HepG2 (cell line): ENCODE measurements around the gene SLC25A25. TPM values are rescaled to one million over a fixed set of nuclear protein-coding genes. Genes with fewer than 3 reads are reported as not detected.

Source experiments
- ATAD3A ChIP-seq: sonication (generic); formaldehyde crosslinking; IDR thresholded peaks from 2 replicates; pipeline ENCODE4 v1.4.0; 2020; ENCODE audit warnings: missing genetic modification reagents
- CSRNP1 ChIP-seq: sonication (generic); formaldehyde crosslinking; IDR thresholded peaks from 2 replicates; pipeline ENCODE4 v1.8.1; 2023; ENCODE audit warnings: mild to moderate bottlenecking, missing genetic modification reagents
- DNMT3B ChIP-seq: conservative IDR thresholded peaks from 2 replicates; pipeline ENCODE4 v1.6.1; 2016; ENCODE audit warnings: missing biosample characterization, control low read depth
- GLI4 ChIP-seq: sonication (generic); formaldehyde crosslinking; IDR thresholded peaks from 2 replicates; pipeline ENCODE4 v1.5.1; 2020; ENCODE audit warnings: missing genetic modification reagents, mild to moderate bottlenecking, moderate library complexity, borderline replicate concordance
- HOXA5 ChIP-seq: sonication (generic); formaldehyde crosslinking; IDR thresholded peaks from 2 replicates; pipeline ENCODE4 v1.4.0; 2020; ENCODE audit warnings: missing genetic modification reagents
- IRF1 ChIP-seq: sonication (generic); formaldehyde crosslinking; IDR thresholded peaks from 2 replicates; pipeline ENCODE4 v1.4.0; 2020; ENCODE audit warnings: low read depth, mild to moderate bottlenecking, missing genetic modification reagents
- RFX5 ChIP-seq: IDR thresholded peaks from 2 replicates; pipeline ENCODE4 v1.6.1; 2011; ENCODE audit warnings: low read depth, low read length, improper control_type of control experiment
- SMARCC2 ChIP-seq: fragments of 450-650 bp; IDR thresholded peaks from 2 replicates; pipeline ENCODE4 v1.6.1; 2017; ENCODE audit warnings: antibody characterized with exemption, mild to moderate bottlenecking
- SP140L ChIP-seq: sonication (generic); formaldehyde crosslinking; IDR thresholded peaks from 2 replicates; pipeline ENCODE4 v1.4.0; 2020; ENCODE audit warnings: missing genetic modification reagents, borderline replicate concordance
- TBL1XR1 ChIP-seq: fragments of 150-350 bp; IDR thresholded peaks from 2 replicates; pipeline ENCODE4 v1.6.1; 2014; ENCODE audit warnings: borderline replicate concordance, low read length; ENCODE audit not compliant: partially characterized antibody
- TEAD3 ChIP-seq: optimal IDR thresholded peaks from 2 replicates; pipeline ENCODE3; 2016; ENCODE audit warnings: borderline replicate concordance
- THRA ChIP-seq: sonication (generic); formaldehyde crosslinking; IDR thresholded peaks from 2 replicates; pipeline ENCODE4 v1.4.0; 2020; ENCODE audit warnings: missing genetic modification reagents, borderline replicate concordance
- ZFP36L2 ChIP-seq: sonication (generic); formaldehyde crosslinking; IDR thresholded peaks from 2 replicates; pipeline ENCODE4 v1.4.0; 2020; ENCODE audit warnings: missing genetic modification reagents
- ZNF121 ChIP-seq: sonication (generic); formaldehyde crosslinking; IDR thresholded peaks from 2 replicates; pipeline ENCODE4 v1.5.0; 2020; ENCODE audit warnings: mild to moderate bottlenecking, missing genetic modification reagents
- ZNF17 ChIP-seq: sonication (generic); formaldehyde crosslinking; IDR thresholded peaks from 2 replicates; pipeline ENCODE4 v1.5.0; 2020; ENCODE audit warnings: mild to moderate bottlenecking, missing genetic modification reagents
- ZNF720 ChIP-seq: sonication (generic); formaldehyde crosslinking; IDR thresholded peaks from 2 replicates; pipeline ENCODE4 v1.4.0; 2020; ENCODE audit warnings: missing genetic modification reagents
- ZNF768 ChIP-seq: sonication (generic); formaldehyde crosslinking; IDR thresholded peaks from 2 replicates; pipeline ENCODE4 v1.4.0; 2020; ENCODE audit warnings: missing genetic modification reagents
- polyA plus RNA-seq, 8 experiments: library from polyadenylated mRNA; depleted of rRNA in 3 of 8; stranded (reverse) in 7 of 8; unstranded in 1 of 8; fragments of >200 nt; fragmentation: Illumina TruSeq in 4 of 8; extraction: Trizol in 4 of 8; gene quantifications; 2 replicates each; pipeline versions ENCODE4 v1.2.1 to v1.2.3, GENCODE V29; 2011 to 2016; ENCODE audit warnings: low read depth in 4 of 8, missing spikeins in 1 of 8, mixed read lengths in 1 of 8; ENCODE audit not compliant: insufficient read depth in 1 of 8
- total RNA-seq, 5 experiments: library from RNA; depleted of rRNA; stranded (reverse); fragments of >200 nt; fragmentation: Illumina TruSeq; extraction: Trizol; gene quantifications; 2 replicates each; pipeline ENCODE4 v1.2.3, GENCODE V29; 2016; ENCODE audit warnings: low read depth in 1 of 5
- TF ChIP-seq, protein P1 (sequence below): sonication (generic); formaldehyde crosslinking; IDR thresholded peaks from 2 replicates; pipeline ENCODE4 v1.4.0; 2020; ENCODE audit warnings: missing genetic modification reagents, mild to moderate bottlenecking, borderline replicate concordance
- TF ChIP-seq, protein P2 (sequence below): sonication (generic); formaldehyde crosslinking; conservative IDR thresholded peaks from 2 replicates; pipeline ENCODE4 v1.4.0; 2020; ENCODE audit warnings: missing genetic modification reagents

The SLC25A25 gene
- total and polyA plus RNA-seq, 2 of the 13 experiments (the other 11 are each of a cell fraction or from before 2014, with no cell fraction given): 10.5 to 24.8 TPM

GRCh38 chr9:128034821-128035652 lies 33.0 kb upstream of the SLC25A25 start (continued):
- TF ChIP-seq, protein P1, sequence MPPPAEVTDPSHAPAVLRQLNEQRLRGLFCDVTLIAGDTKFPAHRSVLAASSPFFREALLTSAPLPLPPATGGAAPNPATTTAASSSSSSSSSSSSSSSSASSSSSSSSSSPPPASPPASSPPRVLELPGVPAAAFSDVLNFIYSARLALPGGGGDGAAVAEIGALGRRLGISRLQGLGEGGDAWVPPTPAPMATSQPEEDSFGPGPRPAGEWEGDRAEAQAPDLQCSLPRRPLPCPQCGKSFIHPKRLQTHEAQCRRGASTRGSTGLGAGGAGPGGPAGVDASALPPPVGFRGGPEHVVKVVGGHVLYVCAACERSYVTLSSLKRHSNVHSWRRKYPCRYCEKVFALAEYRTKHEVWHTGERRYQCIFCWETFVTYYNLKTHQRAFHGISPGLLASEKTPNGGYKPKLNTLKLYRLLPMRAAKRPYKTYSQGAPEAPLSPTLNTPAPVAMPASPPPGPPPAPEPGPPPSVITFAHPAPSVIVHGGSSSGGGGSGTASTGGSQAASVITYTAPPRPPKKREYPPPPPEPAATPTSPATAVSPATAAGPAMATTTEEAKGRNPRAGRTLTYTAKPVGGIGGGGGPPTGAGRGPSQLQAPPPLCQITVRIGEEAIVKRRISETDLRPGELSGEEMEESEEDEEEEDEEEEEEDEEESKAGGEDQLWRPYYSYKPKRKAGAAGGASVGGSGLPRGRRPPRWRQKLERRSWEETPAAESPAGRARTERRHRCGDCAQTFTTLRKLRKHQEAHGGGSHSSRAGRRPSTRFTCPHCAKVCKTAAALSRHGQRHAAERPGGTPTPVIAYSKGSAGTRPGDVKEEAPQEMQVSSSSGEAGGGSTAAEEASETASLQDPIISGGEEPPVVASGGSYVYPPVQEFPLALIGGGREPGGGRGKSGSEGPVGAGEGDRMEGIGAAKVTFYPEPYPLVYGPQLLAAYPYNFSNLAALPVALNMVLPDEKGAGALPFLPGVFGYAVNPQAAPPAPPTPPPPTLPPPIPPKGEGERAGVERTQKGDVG (CRISPR knock-in tag): no peak
- TF ChIP-seq RFX5 (0 out of 2 replicates have a peak, but pooled peaks have one; percentile 37), ZFP36L2 (CRISPR knock-in tag) (no peak), ATAD3A (CRISPR knock-in tag) (no peak), TEAD3 (CRISPR knock-in tag) (peak; percentile 73), THRA (0 out of 2 replicates have a peak, but pooled peaks have one; percentile 30), ZNF768 (CRISPR knock-in tag) (no peak), DNMT3B (CRISPR knock-in tag) (no peak), IRF1 (CRISPR knock-in tag) (no peak), ZNF121 (CRISPR knock-in tag) (no peak), SMARCC2 (no peak), HOXA5 (no peak), SP140L (CRISPR knock-in tag) (peak; percentile 67; the same call in 1 of the 2 replicates), TBL1XR1 (no peak), ZNF720 (CRISPR knock-in tag) (no peak), ZNF17 (CRISPR knock-in tag) (no peak), CSRNP1 (CRISPR knock-in tag) (no peak), GLI4 (CRISPR knock-in tag) (no peak)
- TF ChIP-seq, protein P2, sequence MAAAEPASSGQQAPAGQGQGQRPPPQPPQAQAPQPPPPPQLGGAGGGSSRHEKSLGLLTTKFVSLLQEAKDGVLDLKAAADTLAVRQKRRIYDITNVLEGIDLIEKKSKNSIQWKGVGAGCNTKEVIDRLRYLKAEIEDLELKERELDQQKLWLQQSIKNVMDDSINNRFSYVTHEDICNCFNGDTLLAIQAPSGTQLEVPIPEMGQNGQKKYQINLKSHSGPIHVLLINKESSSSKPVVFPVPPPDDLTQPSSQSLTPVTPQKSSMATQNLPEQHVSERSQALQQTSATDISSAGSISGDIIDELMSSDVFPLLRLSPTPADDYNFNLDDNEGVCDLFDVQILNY (CRISPR knock-in tag): no peak
